Osteoblast (primary cell): ENCODE measurements around the gene GYS2. TPM values are rescaled to one million over a fixed set of nuclear protein-coding genes. Genes with fewer than 3 reads are reported as not detected.
A peak's percentile ranks its signal among the peaks of the same experiment; 100 is the strongest.

Experiments used
- DNase-seq: peaks from one replicate; pipeline ENCODE4 v3.0.0; 2011; ENCODE audit warnings: low spot score, mixed read lengths; ENCODE audit not compliant: insufficient read length; ENCODE audit errors: missing footprints
- H2AFZ ChIP-seq: 2 replicates; pipeline ENCODE4 v1.6.0; 2011; ENCODE audit warnings: mild to moderate bottlenecking, low read length
- H3K27ac ChIP-seq: 2 replicates; pipeline ENCODE4 v1.5.1; 2011; ENCODE audit warnings: mild to moderate bottlenecking, low read depth, low read length, moderate library complexity
- H3K27me3 ChIP-seq: 2 replicates; pipeline ENCODE4 v1.6.0; 2012; ENCODE audit warnings: mild to moderate bottlenecking, control low read depth, inconsistent platforms, low read length, moderate library complexity; ENCODE audit not compliant: insufficient read depth
- H3K36me3 ChIP-seq: 2 replicates; pipeline ENCODE4 v1.5.1; 2011; ENCODE audit warnings: mild to moderate bottlenecking, low read length, control low read depth, moderate library complexity; ENCODE audit not compliant: insufficient read depth
- H3K4me1 ChIP-seq: 2 replicates; pipeline ENCODE4 v1.5.1; 2011; ENCODE audit warnings: mild to moderate bottlenecking, low read length, control low read depth, moderate library complexity; ENCODE audit not compliant: insufficient read depth
- H3K4me2 ChIP-seq: 2 replicates; pipeline ENCODE4 v1.6.0; 2011; ENCODE audit warnings: mild to moderate bottlenecking, low read length; ENCODE audit not compliant: insufficient read depth
- H3K4me3 ChIP-seq: fragments of 200-600 bp; sonication (generic); 3 replicates; pipeline ENCODE4 v1.5.1; 2012; ENCODE audit warnings: mild to moderate bottlenecking, low read length, inconsistent platforms; ENCODE audit not compliant: insufficient read depth
- H3K79me2 ChIP-seq: 2 replicates; pipeline ENCODE4 v1.6.0; 2012; ENCODE audit warnings: mild to moderate bottlenecking, low read length, control low read depth, inconsistent platforms; ENCODE audit not compliant: insufficient read depth
- H3K9me3 ChIP-seq: 2 replicates; pipeline ENCODE4 v1.5.1; 2011; ENCODE audit warnings: low read depth, low read length, control low read depth
- H4K20me1 ChIP-seq: 2 replicates; pipeline ENCODE4 v1.6.0; 2012; ENCODE audit warnings: mild to moderate bottlenecking, low read length, control low read depth; ENCODE audit not compliant: insufficient read depth
- total RNA-seq: library from RNA; depleted of rRNA; stranded (reverse); fragments of >200 nt; gene quantifications from 2 replicates; pipeline ENCODE4 v1.2.3, GENCODE V29; 2012
- TF ChIP-seq, protein P1 (sequence below): IDR thresholded peaks from 2 replicates; pipeline ENCODE4 v1.5.1; 2011; ENCODE audit warnings: mild to moderate bottlenecking, low read depth, low read length, moderate library complexity; ENCODE audit errors: extremely low read depth

GYS2 gene
- total RNA-seq, 1 donor, result not detected

DNA sequence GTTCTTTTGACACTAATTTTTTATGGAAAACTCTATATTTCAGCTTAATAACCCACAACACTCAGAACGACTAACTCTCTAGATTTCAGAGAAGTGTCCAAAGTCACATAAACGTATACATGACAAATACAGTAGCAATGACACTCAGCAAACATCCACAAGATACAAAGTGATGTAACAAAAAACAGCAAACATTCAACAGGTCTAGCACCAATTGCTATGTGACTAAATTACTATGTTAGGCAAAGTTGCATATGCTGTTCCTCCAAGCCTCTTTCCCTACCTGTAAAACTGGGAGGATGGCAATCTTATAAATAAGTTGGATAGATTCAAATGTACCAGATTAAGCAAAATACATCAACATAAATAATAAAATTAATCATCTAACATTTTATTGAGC, 104.9 kb downstream of the GYS2 start:
- Histone ChIP-seq H3K4me3 (peak overlapping the region; percentile 95), H3K79me2 (peaks cover 90% of the 10 kb centered on the region), H3K4me2 (peak overlapping the region; percentile 95), H4K20me1 (peaks cover 33% of the 10 kb centered on the region), H3K27me3 (no peaks in the 10 kb centered on the region), H2AFZ (no peak overlapping the region), H3K4me1 (peaks cover 28% of the 10 kb centered on the region), H3K36me3 (peaks cover 39% of the 10 kb centered on the region), H3K27ac (no peak overlapping the region), H3K9me3 (no peaks in the 10 kb centered on the region)
- no peak for DNase-seq
- TF ChIP-seq, protein P1, sequence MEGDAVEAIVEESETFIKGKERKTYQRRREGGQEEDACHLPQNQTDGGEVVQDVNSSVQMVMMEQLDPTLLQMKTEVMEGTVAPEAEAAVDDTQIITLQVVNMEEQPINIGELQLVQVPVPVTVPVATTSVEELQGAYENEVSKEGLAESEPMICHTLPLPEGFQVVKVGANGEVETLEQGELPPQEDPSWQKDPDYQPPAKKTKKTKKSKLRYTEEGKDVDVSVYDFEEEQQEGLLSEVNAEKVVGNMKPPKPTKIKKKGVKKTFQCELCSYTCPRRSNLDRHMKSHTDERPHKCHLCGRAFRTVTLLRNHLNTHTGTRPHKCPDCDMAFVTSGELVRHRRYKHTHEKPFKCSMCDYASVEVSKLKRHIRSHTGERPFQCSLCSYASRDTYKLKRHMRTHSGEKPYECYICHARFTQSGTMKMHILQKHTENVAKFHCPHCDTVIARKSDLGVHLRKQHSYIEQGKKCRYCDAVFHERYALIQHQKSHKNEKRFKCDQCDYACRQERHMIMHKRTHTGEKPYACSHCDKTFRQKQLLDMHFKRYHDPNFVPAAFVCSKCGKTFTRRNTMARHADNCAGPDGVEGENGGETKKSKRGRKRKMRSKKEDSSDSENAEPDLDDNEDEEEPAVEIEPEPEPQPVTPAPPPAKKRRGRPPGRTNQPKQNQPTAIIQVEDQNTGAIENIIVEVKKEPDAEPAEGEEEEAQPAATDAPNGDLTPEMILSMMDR, result no peak

Other genes starting within 250 kb of the GYS2 start
- gene IAPP, start 231.9 kb downstream of the GYS2 start, total RNA-seq, result not detected in 2 replicates
- 15.6 and 22.8 TPM in 2 replicates for gene PYROXD1, start 167.2 kb downstream of the GYS2 start, total RNA-seq
- 83.6 and 99.9 TPM in 2 replicates for gene RECQL, start 103.2 kb downstream of the GYS2 start, total RNA-seq
- 65.7 and 254 TPM in 2 replicates for gene GOLT1B, start 103.1 kb downstream of the GYS2 start, total RNA-seq
- 1.2 and 2.9 TPM in 2 replicates for gene SPX, start 78.6 kb downstream of the GYS2 start, total RNA-seq
- 382 and 422 TPM in 2 replicates for gene LDHB, start 53.0 kb upstream of the GYS2 start, total RNA-seq
- gene KCNJ8, start 169.9 kb upstream of the GYS2 start, total RNA-seq, result 5.1 and 9.1 TPM in 2 replicates